ENCODE results near the gene HNRNPA3.
"Not testable (repeated sequence)": the region's sequence is repeated elsewhere in the genome, so short reads cannot be mapped to it uniquely, and the experiment has no call there.

GRCh38 chr2:177246523-177247030 is 34.0 kb downstream of the HNRNPA3 start:
- not testable (repeated sequence) for TF ChIP-seq CTCF, MYC (IDR thresholded peaks at IDR 0.05; ENCODE audit: low read depth, low read length)

Measured in NB4 (cell line).